Measurements from ENCODE around the gene TUBA1C. TPM values are rescaled to one million over a fixed set of nuclear protein-coding genes. Genes with fewer than 3 reads are reported as not detected.
"Not testable (repeated sequence)": the region's sequence is repeated elsewhere in the genome, so short reads cannot be mapped to it uniquely, and the experiment has no call there.

TUBA1C gene
- total RNA-seq, 2 experiments from 2014 or later, result 237 to 240 TPM

- intact Hi-C loops (cut with micrococcal nuclease); H3K27me3 Mint-ChIP-seq; H3K27ac Mint-ChIP-seq; ATAC-seq; DNase-seq; H3K4me3 Mint-ChIP-seq; POLR2A ChIA-PET; H3K9me3 Mint-ChIP-seq; H3K4me1 Mint-ChIP-seq (ENCODE audit: low read depth): not testable (repeated sequence)
- peak; percentile 34 for TF ChIP-seq CTCF (IDR thresholded peaks at IDR 0.05)
- H3K36me3 Mint-ChIP-seq (ENCODE audit: low read depth), result peaks cover 13% of the 10 kb centered on the region
- CTCF ChIA-PET, result interaction anchor here (0.7 to 4.7 kb wide), 5 partner anchors 22 to 69 kb away, joined by 3 to 42 read pairs (median 5); partner anchors contain the start of gene PRPH
Observed at GRCh38 chr12:49320411-49321103, 55.7 kb downstream of the TUBA1C start.

DNA sequence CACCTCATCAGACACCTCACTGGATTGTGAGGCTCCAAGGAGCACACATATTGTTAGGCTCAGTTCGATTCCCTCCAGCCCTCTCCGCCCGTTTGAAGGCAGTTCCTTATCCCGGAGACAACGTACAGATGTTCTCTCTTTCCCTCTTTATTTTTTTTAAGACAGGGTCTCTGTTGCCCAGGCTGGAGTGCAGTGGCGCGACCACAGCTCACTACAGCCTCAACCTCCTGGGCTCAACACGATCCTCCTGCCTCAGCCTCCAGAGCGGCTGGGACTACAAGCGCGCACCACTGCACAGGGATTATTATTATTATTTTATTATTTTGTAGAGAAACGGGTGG, 57.5 kb downstream of the TUBA1C start:
- Mint-ChIP-seq H3K9me3 (no peaks in the 10 kb centered on the region), H3K27ac (peak overlapping the region; percentile 92), H3K4me3 (peak overlapping the region; percentile 100), H3K36me3 (ENCODE audit: low read depth) (peaks cover 18% of the 10 kb centered on the region), H3K4me1 (ENCODE audit: low read depth) (peaks cover 10% of the 10 kb centered on the region), H3K27me3 (no peaks in the 10 kb centered on the region)
- CTCF ChIA-PET, result interaction anchor here (1.0 to 4.7 kb wide), 13 partner anchors 9 to 419 kb away, joined by 3 to 42 read pairs (median 11); partner anchors contain the start of genes C1QL4, DNAJC22, PRPH and TMBIM6
- DNase-seq, result no peak
- no peak for TF ChIP-seq CTCF (IDR thresholded peaks at IDR 0.05)
- POLR2A ChIA-PET, result interaction anchor here (0.7 to 2.7 kb wide), 9 partner anchors 10 to 58 kb away, joined by 3 to 17 read pairs (median 5); partner anchors contain the start of genes PRPH and TUBA1C
- no peak for ATAC-seq
- intact Hi-C loops (cut with micrococcal nuclease), result no loop called here

GRCh38 chr12:49322708-49323523, 58.0 kb downstream of the TUBA1C start, which contains the start of gene TROAP:
Gene TROAP, plus strand, starts transcription at chr12:49323255. Its CDS starts 354 bp downstream, at chr12:49323609.
- Mint-ChIP-seq H3K27ac (peak within 1 kb of the TSS; percentile 92), H3K36me3 (ENCODE audit: low read depth) (peaks cover 23% of the 10 kb centered on the region), H3K9me3 (no peaks in the 10 kb centered on the region), H3K4me3 (peak within 1 kb of the TSS; percentile 100), H3K27me3 (no peaks in the 10 kb centered on the region), H3K4me1 (ENCODE audit: low read depth) (peaks cover 10% of the 10 kb centered on the region)
- ChIA-PET CTCF (interaction anchor here (0.8 to 4.7 kb wide), 16 partner anchors 9 to 419 kb away, joined by 3 to 42 read pairs (median 4); partner anchors contain the start of genes C1QL4, DNAJC22, PRPH and TMBIM6), POLR2A (interaction anchor here (0.7 to 2.7 kb wide), 10 partner anchors 9 to 58 kb away, joined by 3 to 17 read pairs (median 4); partner anchors contain the start of genes PRPH and TUBA1C)
- intact Hi-C loops (cut with micrococcal nuclease), result no loop called here
- TF ChIP-seq CTCF (IDR thresholded peaks at IDR 0.05), result no peak
- ATAC-seq (peak; percentile 96), DNase-seq (peak; percentile 98)

GRCh38 chr12:49323524-49324097, 58.7 kb downstream of the TUBA1C start:
- Mint-ChIP-seq H3K9me3 (no peaks in the 10 kb centered on the region), H3K27ac (peak overlapping the region; percentile 92), H3K4me1 (ENCODE audit: low read depth) (peaks cover 10% of the 10 kb centered on the region), H3K27me3 (no peaks in the 10 kb centered on the region), H3K4me3 (peak overlapping the region; percentile 100), H3K36me3 (ENCODE audit: low read depth) (peaks cover 23% of the 10 kb centered on the region)
- ChIA-PET POLR2A (interaction anchor here (1.1 to 2.7 kb wide), 6 partner anchors 8 to 59 kb away, joined by 3 to 17 read pairs (median 6); partner anchors contain the start of genes PRPH and TUBA1C), CTCF (interaction anchor here (1.0 to 4.7 kb wide), 10 partner anchors 8 to 190 kb away, joined by 3 to 42 read pairs (median 13); partner anchors contain the start of genes C1QL4, DNAJC22 and PRPH)
- DNase-seq (no peak), ATAC-seq (no peak)
- no peak for TF ChIP-seq CTCF (IDR thresholded peaks at IDR 0.05)
- intact Hi-C loops (cut with micrococcal nuclease), result no loop called here

Other genes starting within 250 kb of the TUBA1C start
- gene PRKAG1, start 246.3 kb upstream of the TUBA1C start, total RNA-seq, result 10 to 100 TPM; 43.3 to 47.3 TPM
- gene KMT2D, start 204.3 kb upstream of the TUBA1C start, total RNA-seq, result 10 to 100 TPM; 57.5 to 62.3 TPM
- 10 to 100 TPM; 18.5 to 19.8 TPM for gene RHEBL1, start 195.1 kb upstream of the TUBA1C start, total RNA-seq
- under 1 TPM in 1 of 2 experiments, not detected in 1; 0.14 TPM for gene DHH, start 170.3 kb upstream of the TUBA1C start, total RNA-seq
- gene LMBR1L, start 154.2 kb upstream of the TUBA1C start, total RNA-seq, result 10 to 100 TPM; 43.5 to 50.9 TPM
- 1,000 to 10,000 TPM; 2,169 to 2,181 TPM for gene TUBA1B, start 133.7 kb upstream of the TUBA1C start, total RNA-seq
- 10 to 100 TPM; 70.6 to 71.2 TPM for gene TUBA1A, start 76.0 kb upstream of the TUBA1C start, total RNA-seq
- not detected for gene PRPH, start 30.1 kb downstream of the TUBA1C start, total RNA-seq
- 10 to 100 TPM; 46.6 to 52.6 TPM for gene TROAP, start 58.2 kb downstream of the TUBA1C start, total RNA-seq
- gene C1QL4, start 72.1 kb downstream of the TUBA1C start, total RNA-seq, result not detected
- gene DNAJC22, start 81.8 kb downstream of the TUBA1C start, total RNA-seq, result under 1 TPM in 1 of 2 experiments, not detected in 1; 0.14 TPM
- gene SPATS2, start 102.4 kb downstream of the TUBA1C start, total RNA-seq, result 10 to 100 TPM in 1 of 2 experiments, 1 to 10 TPM in 1; 9.2 to 10.8 TPM